Muscle of back (tissue), 11 donors: Measurements from ENCODE around the gene NAALADL2. TPM values are rescaled to one million over a fixed set of nuclear protein-coding genes. Genes with fewer than 3 reads are reported as not detected.
"Not testable (repeated sequence)": the region's sequence is repeated elsewhere in the genome, so short reads cannot be mapped to it uniquely, and the experiment has no call there.

Source experiments
- DNase-seq, 3 donors: peaks; one replicate each; pipeline versions ENCODE4 v3.0.0 to v3.0.0-alpha.2; 2013
- polyA plus RNA-seq, 10 donors: library from polyadenylated mRNA; unstranded; fragments of 120-200 nt; gene quantifications; one replicate each; pipeline ENCODE4 v1.2.1, GENCODE V29; 2013; ENCODE audit not compliant: insufficient read length in 10 of 10

Gene NAALADL2
- polyA plus RNA-seq, 10 donors, result 5.7 to 13.7 (median 8.8) TPM

DNA sequence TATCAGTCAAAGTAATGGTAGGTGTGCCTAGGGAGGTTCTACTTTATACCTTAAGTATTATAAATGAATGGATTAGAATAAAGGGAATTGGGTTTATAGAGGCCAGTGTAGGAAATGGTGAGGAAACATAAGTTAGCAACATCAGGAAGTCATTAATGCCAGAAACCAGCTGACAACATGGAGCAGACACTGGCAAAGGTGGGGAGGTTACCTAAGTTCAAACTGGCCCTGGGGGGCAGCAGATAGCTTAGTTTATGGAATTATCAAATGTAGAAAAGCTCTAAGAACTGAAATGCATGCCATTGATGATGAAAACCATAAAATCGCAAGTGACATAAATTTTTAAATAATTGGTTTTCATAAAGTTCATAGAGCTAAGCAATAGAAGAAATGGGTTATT lies 498.6 kb downstream of the NAALADL2 start:
- no peak for DNase-seq

DNA sequence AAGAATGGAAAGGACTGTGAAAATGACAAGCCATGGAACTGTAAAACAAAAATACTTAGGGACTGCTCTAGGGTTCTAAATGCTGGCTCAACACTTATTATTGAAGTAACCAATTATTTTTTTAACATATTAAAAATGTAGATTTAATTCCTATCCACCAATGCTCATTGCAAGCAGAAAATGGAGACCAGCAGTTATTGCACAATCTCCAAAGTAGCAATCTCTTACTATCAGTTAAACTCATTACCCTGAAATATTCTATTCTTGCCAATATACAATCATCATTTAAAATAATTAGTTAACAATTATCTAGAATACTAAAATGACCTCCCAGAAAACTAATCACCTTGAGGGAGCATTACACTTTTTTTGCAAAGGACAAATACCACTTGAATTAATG lies 499.8 kb downstream of the NAALADL2 start:
- no peak for DNase-seq

DNA sequence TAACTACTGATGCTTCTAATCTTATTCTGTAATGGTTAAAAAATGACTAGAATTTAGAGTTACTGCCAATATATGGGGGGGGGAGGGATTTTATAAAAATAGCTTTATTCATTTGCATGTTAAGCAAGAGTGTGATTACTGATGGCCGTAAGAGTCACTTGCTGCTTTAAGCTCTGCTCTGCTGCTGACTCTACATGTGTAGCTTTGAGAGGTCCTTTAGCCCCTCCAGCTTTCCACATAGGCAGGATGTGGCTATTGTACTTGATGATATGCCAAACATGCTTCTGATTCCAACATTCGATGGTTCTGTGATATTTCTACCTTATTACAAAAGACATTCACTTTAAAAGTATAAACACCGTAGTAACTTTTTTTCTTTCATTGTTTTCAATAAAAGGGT lies 511.3 kb downstream of the NAALADL2 start:
- peak in 1 of 3 donors; percentile 53 for DNase-seq

DNA sequence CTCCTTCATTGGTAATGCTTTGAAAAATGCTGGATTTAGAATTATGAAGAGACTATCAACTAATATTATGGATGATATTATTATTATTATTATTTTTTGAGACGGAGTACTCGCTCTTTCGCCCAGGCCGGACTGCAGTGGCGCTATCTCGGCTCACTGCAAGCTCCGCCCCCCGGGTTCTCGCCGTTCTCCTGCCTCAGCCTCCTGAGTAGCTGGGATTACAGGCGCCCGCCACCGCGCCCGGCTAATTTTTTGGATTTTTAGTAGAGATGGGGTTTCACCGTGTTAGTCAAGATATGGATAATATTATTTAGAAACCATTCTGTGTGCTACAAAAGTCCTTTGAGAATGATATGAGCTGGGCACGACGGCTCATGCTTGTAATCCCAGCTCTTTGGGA lies 512.1 kb downstream of the NAALADL2 start:
- DNase-seq, result not testable (repeated sequence)

DNA sequence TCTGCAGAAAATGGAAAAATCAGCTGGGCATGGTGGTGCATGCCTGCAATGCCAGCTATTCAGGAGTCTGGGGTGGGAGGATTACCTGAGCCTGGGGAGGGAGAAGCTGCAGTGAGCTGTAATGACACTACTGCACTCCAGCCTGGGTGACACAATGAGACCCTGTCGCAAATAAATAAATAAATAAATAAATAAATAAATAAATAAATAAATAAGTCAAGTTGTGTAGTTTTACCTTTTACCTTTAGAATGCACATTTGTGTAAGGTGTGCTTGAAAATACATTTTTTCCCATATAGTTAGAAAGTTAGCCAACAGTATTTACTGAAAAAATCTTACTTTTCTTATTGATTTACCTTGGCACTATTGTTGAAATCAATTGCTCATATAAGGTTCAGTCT lies 515.6 kb downstream of the NAALADL2 start:
- DNase-seq, result no peak

DNA sequence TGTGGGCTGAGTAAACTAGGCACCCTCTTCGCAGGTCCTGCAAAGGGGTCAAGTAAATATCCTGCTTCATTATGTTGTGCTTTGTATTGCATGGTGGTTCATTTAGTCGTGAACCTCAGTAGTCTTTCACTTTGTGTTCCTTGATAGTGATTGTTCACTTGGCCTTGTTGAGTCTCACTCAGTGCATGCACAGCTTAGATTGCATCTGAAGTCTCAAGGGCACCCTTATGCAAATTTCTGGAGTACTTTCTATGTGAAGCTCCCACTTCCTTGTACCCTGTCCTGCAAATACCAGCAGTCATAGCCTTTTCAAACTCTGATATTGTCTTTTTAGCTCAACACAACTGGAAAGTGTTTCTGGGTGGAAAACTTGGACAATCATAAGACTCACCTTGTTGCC lies 519.2 kb downstream of the NAALADL2 start:
- no peak for DNase-seq

DNA sequence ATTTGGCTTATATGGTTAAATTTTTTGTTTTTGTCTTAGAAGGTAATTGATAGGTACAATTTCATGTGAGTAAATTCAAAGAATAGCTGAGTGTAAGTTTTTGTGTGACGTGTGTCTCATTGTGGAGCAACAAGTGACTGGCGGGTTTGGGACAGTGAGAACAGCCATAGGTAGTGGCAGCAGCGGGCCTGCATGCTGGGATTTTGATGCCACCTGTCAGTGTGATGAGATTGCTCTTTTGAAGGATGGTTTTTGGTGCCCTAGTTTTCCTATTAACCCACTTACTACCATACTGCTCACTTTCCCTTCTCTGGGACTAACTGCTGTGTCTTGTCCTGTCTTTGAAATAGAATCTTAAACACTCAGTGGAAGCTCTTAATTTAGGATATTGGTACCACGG lies 522.6 kb downstream of the NAALADL2 start:
- no peak for DNase-seq

DNA sequence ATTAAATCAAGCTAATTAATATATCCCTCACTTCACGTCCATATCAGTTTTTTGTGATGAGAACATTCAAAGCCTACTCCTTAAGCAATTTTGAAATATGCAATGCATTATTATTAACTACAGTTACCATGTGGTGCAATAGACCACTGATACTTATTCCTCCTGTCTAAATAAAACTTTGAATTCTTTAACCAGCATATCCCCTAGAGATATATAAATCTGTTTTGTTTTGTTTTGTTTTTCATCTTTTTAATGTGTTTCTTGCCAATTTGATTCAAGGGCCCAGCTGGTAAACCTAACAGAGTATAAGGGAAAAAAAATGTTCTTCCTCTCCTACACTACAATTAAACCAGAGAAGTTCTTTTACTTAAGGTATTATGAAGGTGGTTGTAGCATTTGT lies 524.2 kb downstream of the NAALADL2 start:
- peak in 1 of 3 donors; percentile 11 for DNase-seq

DNA sequence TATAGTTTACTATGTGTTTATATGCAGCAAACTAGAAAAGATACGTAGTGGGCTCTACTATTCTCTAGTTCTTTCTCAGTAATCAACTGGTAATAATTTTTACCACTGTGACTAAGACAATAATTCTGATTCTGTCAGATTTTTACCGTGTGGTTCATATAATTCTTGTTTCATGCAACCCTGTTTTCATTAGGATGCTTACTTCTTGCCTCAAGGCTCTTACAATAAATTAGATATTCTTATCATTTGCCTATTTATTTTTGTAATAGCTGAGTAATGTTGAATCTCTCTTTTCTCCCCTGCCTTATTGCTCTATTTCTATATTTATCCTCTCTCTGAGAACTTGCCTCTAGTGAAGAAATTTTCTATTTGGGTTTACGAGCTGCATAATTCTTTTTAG lies 524.7 kb downstream of the NAALADL2 start:
- peak in 1 of 3 donors; percentile 7 for DNase-seq

DNA sequence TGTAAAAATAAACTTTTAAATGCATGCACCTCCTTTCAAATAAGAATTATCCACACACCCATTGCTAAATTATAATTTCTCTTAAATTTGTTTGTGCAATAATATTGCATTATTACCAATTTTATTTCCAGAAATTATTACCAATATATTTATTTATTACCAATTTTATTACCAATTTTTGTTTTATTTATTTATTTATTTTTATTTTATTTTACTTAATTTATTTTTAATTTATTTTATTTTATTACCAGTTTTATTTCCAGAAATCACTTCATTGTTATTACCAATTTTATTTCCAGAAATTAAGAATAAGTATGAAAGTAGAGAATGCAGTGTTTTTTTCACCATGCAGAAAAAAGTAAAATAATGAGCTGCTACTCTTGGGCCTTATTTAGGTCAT lies 525.4 kb downstream of the NAALADL2 start:
- no peak for DNase-seq

DNA sequence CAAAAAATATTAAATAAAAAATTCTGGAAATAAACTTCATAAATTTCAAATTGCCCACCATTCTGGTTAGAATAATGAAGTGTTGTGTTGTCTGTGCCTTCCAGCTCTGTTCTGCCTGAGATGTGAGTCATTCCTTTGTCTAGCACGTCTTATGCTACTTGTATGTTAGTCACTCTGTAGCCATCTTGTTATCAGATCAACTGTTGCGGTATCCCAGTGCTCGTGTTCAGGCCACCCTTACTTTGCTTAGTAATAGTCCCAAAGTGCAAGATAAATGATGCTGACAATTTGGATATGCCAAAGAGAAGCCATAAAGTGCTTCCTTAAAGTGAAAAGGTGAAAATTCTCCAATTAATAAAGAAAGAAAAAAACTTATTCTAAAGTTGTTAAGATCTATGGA lies 527.5 kb downstream of the NAALADL2 start:
- DNase-seq, result peak in 1 of 3 donors; percentile 59

DNA sequence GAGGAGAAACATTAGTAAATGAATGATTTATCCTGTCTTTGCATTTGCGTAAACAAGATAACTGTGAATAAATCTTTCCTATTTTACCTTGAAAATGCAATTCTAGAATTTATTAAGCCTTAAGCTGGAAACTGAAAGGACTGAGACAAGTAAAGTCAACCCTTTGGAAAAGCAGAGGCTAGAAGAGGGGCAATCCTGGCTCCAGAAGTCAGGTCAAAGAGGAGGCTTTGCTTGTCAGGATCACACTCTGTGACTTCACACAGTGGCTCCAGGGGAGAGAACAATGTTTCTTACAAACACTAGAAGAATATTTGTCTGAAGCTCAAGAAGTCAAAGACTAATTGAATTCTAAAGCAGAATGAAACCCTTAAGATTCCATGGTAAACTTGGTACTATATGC lies 530.4 kb downstream of the NAALADL2 start:
- no peak for DNase-seq

DNA sequence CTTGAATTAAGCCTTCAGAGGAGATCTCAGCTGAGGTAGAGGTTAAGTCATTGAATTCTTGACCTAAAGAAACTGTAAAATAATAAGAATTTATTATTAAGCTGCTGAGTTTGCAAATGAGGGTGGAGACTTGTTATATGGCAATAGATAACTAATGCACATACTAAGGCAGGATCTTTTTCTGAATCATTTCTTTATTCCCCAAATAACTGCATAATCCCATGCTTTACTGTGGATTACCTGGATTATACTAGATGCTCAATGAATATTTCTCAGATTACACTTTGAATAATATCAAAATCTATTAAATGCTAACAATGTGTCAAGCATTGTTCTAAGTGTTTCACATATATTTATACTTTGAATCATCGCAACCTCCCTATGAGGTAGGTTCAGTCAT lies 532.5 kb downstream of the NAALADL2 start:
- DNase-seq, result no peak

DNA sequence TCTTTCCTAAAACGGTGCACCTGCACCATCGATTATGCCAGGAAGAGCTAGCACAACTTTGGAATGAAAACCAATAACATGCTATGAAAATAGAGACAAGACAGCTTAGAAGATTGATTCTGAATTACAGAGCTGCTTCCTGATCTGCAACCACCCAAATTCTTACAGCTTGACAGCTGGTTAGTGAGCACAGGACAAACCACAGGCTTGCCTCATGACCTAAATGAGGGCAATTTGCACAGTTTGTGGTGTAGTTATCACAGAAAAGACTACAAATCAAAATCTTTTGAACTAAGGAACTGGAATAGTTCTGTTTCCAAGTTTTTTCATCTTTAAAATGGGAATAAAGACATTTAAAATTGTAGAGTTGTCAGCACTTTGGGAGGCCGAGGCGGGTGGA lies 533.5 kb downstream of the NAALADL2 start:
- no peak for DNase-seq

DNA sequence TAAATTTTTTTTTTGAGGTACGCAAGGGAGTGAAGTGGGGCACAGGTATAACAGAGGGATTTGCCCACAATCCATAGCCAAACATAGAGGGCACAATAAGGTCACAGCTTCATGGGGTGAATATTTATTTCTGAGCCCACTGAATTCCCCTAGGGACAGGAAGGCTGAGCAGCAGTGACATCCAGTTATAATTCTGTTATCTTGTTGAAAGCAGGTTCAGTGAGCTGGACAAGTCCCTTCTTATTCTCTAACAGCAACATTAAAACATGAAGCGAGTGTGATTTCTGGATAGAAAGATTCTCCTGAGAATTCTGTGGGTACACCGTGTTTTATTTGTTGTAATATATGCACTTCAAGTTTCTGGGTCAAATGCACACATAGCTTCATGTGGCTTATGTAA lies 538.2 kb downstream of the NAALADL2 start:
- DNase-seq, result peak in 1 of 3 donors; percentile 10

DNA sequence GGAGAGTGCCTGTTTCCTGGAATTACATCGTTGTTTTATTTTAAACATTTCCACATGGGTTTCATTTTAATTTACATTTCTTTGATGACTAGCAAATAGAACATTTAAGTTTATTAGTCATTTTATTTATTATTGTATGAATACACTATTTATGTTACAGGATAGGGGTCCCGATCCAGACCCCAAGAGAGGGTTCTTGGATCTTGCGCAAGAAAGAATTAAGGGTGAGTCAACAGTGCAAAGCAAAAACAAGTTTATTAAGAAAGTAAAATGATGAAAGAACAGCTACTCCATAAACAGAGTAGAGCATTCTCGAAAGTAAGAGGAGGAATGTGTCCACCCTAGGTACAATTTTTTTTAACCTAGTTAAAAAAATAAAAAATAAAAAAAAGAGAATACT lies 539.5 kb downstream of the NAALADL2 start:
- DNase-seq, result no peak

DNA sequence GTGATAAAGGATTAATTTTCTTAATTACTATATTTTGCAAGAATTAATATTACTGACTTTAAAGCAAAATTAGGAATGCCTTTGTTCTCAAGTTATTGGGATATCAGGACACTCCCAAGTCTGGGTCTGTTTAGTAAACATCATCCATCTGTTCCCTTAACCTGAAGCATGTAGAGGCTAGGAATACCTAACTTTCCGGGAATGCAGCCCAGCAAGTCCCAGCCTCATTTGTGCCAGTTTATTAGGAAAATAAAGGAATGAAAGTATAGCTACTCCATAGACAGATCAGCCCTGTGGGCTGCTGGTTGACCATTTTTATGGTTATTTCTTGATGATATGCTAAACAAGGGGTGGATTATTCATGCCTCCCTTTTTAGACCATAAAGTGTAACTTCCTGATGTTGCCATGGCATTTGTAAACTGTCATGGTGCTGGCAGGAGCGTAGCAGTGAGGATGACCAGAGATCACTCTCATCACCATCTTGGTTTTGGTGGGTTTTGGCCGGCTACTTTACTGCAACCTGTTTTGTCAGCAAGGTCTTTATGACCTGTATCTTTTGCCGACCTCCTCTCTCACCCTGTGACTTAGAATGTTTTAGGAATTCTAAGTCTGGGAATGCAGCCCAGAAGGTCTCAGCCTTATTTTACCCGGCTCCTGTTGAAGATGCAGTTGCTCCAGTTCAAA lies 540.2 kb downstream of the NAALADL2 start:
- DNase-seq, result peak in 1 of 3 donors; percentile 28

DNA sequence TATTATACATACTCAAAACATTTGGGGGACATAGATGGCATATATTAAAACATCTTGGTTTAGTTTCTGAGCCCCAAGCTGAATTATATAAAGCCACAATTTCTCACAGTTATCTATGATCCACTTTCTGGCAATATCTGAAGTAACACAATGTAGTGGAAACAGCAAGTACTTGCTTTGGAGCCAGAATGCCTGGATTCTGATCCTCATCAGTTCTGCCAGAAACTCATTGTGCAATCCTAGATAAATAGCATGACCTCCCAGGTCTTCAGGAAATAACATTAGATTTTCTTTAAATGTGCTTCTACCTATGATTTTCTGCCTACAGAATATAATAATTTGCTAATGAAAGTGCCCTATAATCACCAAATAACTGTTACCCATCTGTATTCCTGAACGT lies 544.9 kb downstream of the NAALADL2 start:
- peak; percentile 53 to 77 (median 61) for DNase-seq

DNA sequence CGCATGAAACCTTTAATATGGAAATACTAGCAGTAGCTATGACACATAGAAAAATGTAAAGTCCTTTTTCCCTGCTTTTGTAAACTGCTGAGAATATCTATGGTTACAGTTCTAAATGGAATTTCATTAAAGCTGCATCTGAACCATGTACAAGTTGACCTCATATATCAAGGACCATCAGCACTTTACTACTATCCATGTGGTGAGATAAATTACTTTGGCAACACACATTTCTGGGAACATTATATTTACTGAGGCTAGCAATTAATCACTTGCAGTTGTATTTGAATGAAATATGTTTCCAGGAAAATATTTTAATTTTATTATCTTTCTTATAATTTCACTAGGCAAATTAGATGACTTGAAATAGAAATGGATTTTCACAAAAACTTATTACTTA lies 545.5 kb downstream of the NAALADL2 start:
- peak; percentile 49 to 69 (median 63) for DNase-seq

DNA sequence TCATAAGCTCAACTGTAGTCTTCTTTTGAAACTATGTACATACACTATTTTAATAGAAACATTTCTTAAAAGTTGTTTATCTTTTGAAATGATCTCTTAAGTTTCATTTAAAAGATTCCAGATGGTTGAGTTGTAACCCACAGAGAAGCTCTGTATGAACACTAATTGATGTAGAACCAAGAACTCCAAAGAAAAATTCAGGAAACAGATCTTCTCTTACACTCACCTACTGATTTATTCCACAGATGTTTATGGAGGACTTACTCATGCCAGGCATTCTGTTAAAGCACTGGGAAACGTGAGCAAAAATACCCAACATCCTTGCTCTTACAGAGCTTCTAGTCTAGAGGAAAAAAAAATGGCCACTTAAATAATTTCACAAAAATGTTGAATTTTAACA lies 551.1 kb downstream of the NAALADL2 start:
- peak in 2 of 3 donors; percentile 10 to 32 for DNase-seq

DNA sequence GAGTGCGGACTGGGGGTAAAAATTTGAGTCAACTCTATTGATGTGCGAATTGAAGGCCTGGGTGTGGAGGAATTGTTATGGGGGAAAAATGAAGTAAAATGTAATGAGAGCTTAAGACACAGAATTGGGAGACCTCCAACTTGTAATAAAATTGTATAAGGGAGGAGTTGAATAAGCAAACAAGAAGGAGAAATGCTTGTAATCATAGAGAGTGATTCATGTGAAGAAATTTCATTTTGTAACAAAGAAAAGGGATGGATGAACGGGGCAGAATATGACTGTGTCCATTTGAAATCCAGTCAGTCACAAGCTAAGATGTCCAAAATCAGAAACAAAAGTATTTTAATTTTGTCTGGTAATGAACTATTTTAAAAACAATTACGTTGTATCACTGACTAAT lies 552.3 kb downstream of the NAALADL2 start:
- DNase-seq, result no peak

DNA sequence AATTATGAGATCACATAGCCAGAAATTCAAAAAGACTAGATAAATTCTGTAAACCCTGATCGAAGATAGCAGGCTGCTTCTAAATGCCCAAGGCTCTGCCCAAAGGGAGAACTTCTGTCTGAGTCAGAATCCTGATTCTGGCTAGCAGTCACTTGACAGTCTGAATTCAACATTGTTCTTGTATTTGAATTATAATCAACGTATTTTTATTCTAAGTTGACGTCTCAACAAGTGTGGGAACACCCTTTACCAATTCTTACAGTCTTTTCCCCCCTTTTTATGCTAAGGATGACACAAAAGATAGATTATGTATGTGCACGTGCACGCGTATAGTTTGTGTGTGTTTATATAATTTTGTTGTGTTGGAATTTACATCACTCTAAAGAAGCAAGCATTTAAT lies 552.8 kb downstream of the NAALADL2 start:
- DNase-seq, result no peak

DNA sequence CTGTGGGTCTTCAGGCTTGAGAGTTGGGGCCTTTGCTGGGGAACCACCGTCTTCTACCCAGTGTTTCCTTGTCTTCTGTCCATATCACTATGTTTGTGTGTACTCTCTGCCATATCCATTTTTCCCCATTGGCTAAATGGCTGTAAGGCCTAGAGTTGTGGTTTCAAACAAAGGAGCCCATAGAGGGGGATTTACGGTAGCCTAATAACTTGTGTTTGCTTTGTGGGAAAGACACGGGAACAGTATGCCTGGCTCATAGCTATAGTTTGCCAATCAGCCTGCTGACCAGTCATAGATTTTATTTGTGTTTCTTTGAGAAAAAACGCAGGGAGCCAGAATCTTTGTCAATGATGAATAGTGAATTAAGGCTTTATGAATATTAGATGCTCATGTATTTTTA lies 554.8 kb downstream of the NAALADL2 start:
- no peak for DNase-seq

DNA sequence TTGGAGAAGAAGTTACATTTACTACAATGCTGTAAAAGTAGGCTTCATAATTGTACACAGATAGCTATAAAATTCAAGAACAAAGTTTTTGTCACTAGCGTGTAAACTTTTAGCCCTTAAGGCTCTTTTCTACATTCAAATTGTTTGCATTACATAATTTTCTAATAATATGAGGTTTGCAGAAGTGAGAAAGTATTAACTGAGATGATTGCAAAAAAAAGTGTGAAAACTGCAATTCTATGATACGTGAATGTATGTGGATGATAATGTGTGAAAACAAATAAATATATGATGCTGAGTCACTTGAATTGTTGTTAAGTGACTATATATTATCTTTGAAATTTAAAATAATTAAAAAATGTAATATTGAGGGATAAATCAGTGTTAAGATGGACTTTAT lies 557.5 kb downstream of the NAALADL2 start:
- DNase-seq, result no peak
